Spleen (tissue), 7 donors: ENCODE data around the gene ELFN1.

Experiments used
- CTCF ChIP-seq, 11 experiments: fragments of 200-600 bp in 7 of 11; fragments of 450-650 bp in 4 of 11; sonication (generic) in 4 of 11; IDR thresholded peaks in 8 of 11; conservative IDR thresholded peaks in 3 of 11; 1 replicate in 7 of 11; 2 replicates in 4 of 11; pipeline versions ENCODE4 v1.4.0 to v1.8.0; 2016 to 2021; ENCODE audit warnings: antibody characterized with exemption in 11 of 11, inconsistent platforms in 4 of 11, mild to moderate bottlenecking in 1 of 11
- POLR2A ChIP-seq, 3 donors: fragments of 450-650 bp; IDR thresholded peaks; one replicate each; pipeline ENCODE4 v1.5.1; 2017; ENCODE audit warnings: antibody characterized with exemption in 3 of 3, mild to moderate bottlenecking in 1 of 3
- POLR2AphosphoS5 ChIP-seq, 3 donors: sonication (generic); formaldehyde crosslinking; IDR thresholded peaks; one replicate each; pipeline ENCODE4 v1.5.1; 2017; ENCODE audit warnings: antibody characterized with exemption in 3 of 3
- donor health status: DM: no; HTN: no; CAD: no; lungs with moderate emphysema.
- donor health status: DM: no; HTN: no; CAD: no.
- donor health status: DM: no; HTN: no; CAD: no.

- TF ChIP-seq POLR2A (IDR thresholded peaks at IDR 0.05) (no peak), POLR2AphosphoS5 (IDR thresholded peaks at IDR 0.05) (no peak), CTCF (IDR thresholded peaks at IDR 0.05 in 8 of 11, conservative IDR thresholded peaks at IDR 0.05 in 3 of 11) (no peak)
Observed at GRCh38 chr7:1748839-1749173, 78.7 kb downstream of the ELFN1 start.
